GM23338 (cell line): ENCODE measurements around the gene MPHOSPH10. TPM values are rescaled to one million over a fixed set of nuclear protein-coding genes. Genes with fewer than 3 reads are reported as not detected.
"Not testable (repeated sequence)": the region's sequence is repeated elsewhere in the genome, so short reads cannot be mapped to it uniquely, and the experiment has no call there.

Source experiments
- ATAC-seq: fragments of 200-7000 bp; cut with Tn5 transposase; 3 replicates; pipeline ENCODE4 v1.9.1; 2020
- DNase-seq: peaks from one replicate; pipeline ENCODE4 v3.0.0-alpha.2; 2015; ENCODE audit warnings: low spot score
- H2AFZ ChIP-seq: fragments of 200-600 bp; sonication (generic); 2 replicates; pipeline ENCODE4 v1.8.0; 2016; ENCODE audit warnings: antibody characterized with exemption, mild to moderate bottlenecking, moderate library complexity
- H3F3A ChIP-seq: fragments of 200-600 bp; sonication (generic); replicated peaks from 2 replicates; pipeline ENCODE4 v1.8.0; 2017; ENCODE audit warnings: antibody characterized with exemption, mixed run types, low read depth
- H3K27ac ChIP-seq: fragments of 200-600 bp; sonication (generic); 2 replicates; pipeline ENCODE4 v1.6.1; 2016; ENCODE audit warnings: low read depth
- H3K27me3 ChIP-seq: fragments of 200-600 bp; sonication (generic); 2 replicates; pipeline ENCODE4 v1.8.0; 2016; ENCODE audit warnings: mild to moderate bottlenecking, mixed run types, moderate library complexity; ENCODE audit not compliant: insufficient read depth
- H3K36me3 ChIP-seq: fragments of 200-600 bp; sonication (generic); 2 replicates; pipeline ENCODE4 v1.8.0; 2016; ENCODE audit warnings: mild to moderate bottlenecking; ENCODE audit not compliant: insufficient read depth
- H3K4me1 ChIP-seq: fragments of 200-600 bp; sonication (generic); 2 replicates; pipeline ENCODE4 v1.8.0; 2016; ENCODE audit warnings: mild to moderate bottlenecking, moderate library complexity; ENCODE audit not compliant: insufficient read depth
- H3K4me2 ChIP-seq: fragments of 200-600 bp; sonication (generic); 2 replicates; pipeline ENCODE4 v1.7.1; 2017; ENCODE audit warnings: mixed run types
- H3K4me3 ChIP-seq: fragments of 200-600 bp; sonication (generic); 2 replicates; pipeline ENCODE4 v1.6.1; 2016; ENCODE audit warnings: mixed run types
- H3K79me2 ChIP-seq: fragments of 200-600 bp; sonication (generic); replicated peaks from 2 replicates; pipeline ENCODE4 v1.8.0; 2017; ENCODE audit warnings: mild to moderate bottlenecking; ENCODE audit not compliant: insufficient read depth
- H3K9me2 ChIP-seq: fragments of 200-600 bp; sonication (generic); 2 replicates; pipeline ENCODE4 v1.8.0; 2017; ENCODE audit not compliant: insufficient read depth
- H4K20me1 ChIP-seq: fragments of 200-600 bp; sonication (generic); replicated peaks from 2 replicates; pipeline ENCODE4 v1.8.0; 2017; ENCODE audit warnings: mild to moderate bottlenecking; ENCODE audit not compliant: insufficient read depth
- H3K27ac Mint-ChIP-seq: 2 replicates; pipeline ENCODE4 v1.8.0; 2020; ENCODE audit warnings: inconsistent platforms, mild to moderate bottlenecking, moderate library complexity, mixed read lengths
- H3K27me3 Mint-ChIP-seq: 3 replicates; pipeline ENCODE4 v1.8.0; 2022; ENCODE audit warnings: low read depth, mild to moderate bottlenecking, moderate library complexity, mixed read lengths, inconsistent platforms; ENCODE audit not compliant: insufficient read depth, poor library complexity
- H3K36me3 Mint-ChIP-seq: 3 replicates; pipeline ENCODE4 v1.8.0; 2021; ENCODE audit warnings: low read depth, mild to moderate bottlenecking, inconsistent platforms, moderate library complexity, mixed read lengths
- H3K4me1 Mint-ChIP-seq: 3 replicates; pipeline ENCODE4 v1.8.0; 2020; ENCODE audit warnings: mild to moderate bottlenecking, inconsistent platforms, mixed read lengths
- H3K4me3 Mint-ChIP-seq: 3 replicates; pipeline ENCODE4 v1.8.0; 2021; ENCODE audit warnings: moderate library complexity, mild to moderate bottlenecking, inconsistent platforms, mixed read lengths
- H3K9me3 Mint-ChIP-seq: 3 replicates; pipeline ENCODE4 v1.8.0; 2020; ENCODE audit warnings: moderate library complexity, mild to moderate bottlenecking, inconsistent platforms, mixed read lengths
- polyA plus RNA-seq: library from polyadenylated mRNA; unstranded; fragments of >200 nt; fragmentation: Nextera tagmentation; extraction: Ambion mirVana; gene quantifications from 2 replicates; pipeline ENCODE4 v1.2.1, GENCODE V29; 2016
- total RNA-seq: library from RNA; depleted of rRNA; stranded (reverse); fragments of >200 nt; shearing (Covaris generic); gene quantifications from 2 replicates; pipeline ENCODE4 v1.2.3, GENCODE V29; 2014

MPHOSPH10 gene
- total and polyA plus RNA-seq, 2 experiments from 2014 or later = 23.8 to 64.8 TPM

- not testable (repeated sequence) for H3K27me3 ChIP-seq, H3K27me3 Mint-ChIP-seq, H3K36me3 Mint-ChIP-seq, H3K27ac ChIP-seq, H2AFZ ChIP-seq, DNase-seq, H4K20me1 ChIP-seq, H3K4me3 Mint-ChIP-seq, H3K36me3 ChIP-seq, H3F3A ChIP-seq, H3K27ac Mint-ChIP-seq, H3K9me2 ChIP-seq, H3K9me3 Mint-ChIP-seq, H3K4me2 ChIP-seq, H3K79me2 ChIP-seq, H3K4me3 ChIP-seq
- peaks cover 50% of the 10 kb centered on the region for H3K4me1 Mint-ChIP-seq
- peaks cover 52% of the 10 kb centered on the region for H3K4me1 ChIP-seq
- peak; percentile 70 for ATAC-seq
These were observed 47.1 kb upstream of the MPHOSPH10 start for GRCh38 chr2:71083297-71083696.

- H3K27me3 ChIP-seq, H3K27ac ChIP-seq, H3K4me3 Mint-ChIP-seq, H3K27me3 Mint-ChIP-seq, H3K4me2 ChIP-seq, ATAC-seq, DNase-seq, H3K9me3 Mint-ChIP-seq, H3K4me3 ChIP-seq, H3F3A ChIP-seq, H3K27ac Mint-ChIP-seq, H3K36me3 Mint-ChIP-seq, H3K36me3 ChIP-seq, H3K9me2 ChIP-seq, H3K79me2 ChIP-seq, H4K20me1 ChIP-seq: not testable (repeated sequence)
- peaks cover 56% of the 10 kb centered on the region for H3K4me1 Mint-ChIP-seq
- Histone ChIP-seq H2AFZ (peak overlapping the region; percentile 66; the same call in 1 of the 2 replicates), H3K4me1 (peaks cover 52% of the 10 kb centered on the region)
These were observed 46.6 kb upstream of the MPHOSPH10 start for GRCh38 chr2:71083752-71084312.

- Histone ChIP-seq H3K4me1 (peaks cover 52% of the 10 kb centered on the region), H3K27ac (peak overlapping the region; percentile 96; the same call in 1 of the 2 replicates), H3K4me2 (peak overlapping the region; percentile 69), H2AFZ (peak overlapping the region; percentile 80)
- H3K27me3 ChIP-seq, H4K20me1 ChIP-seq, H3K79me2 ChIP-seq, DNase-seq, H3K27me3 Mint-ChIP-seq, H3K36me3 ChIP-seq, H3K36me3 Mint-ChIP-seq, H3K4me3 Mint-ChIP-seq, H3K4me3 ChIP-seq, H3K9me2 ChIP-seq, H3F3A ChIP-seq, H3K9me3 Mint-ChIP-seq: not testable (repeated sequence)
- ATAC-seq = peak; percentile 51
- H3K27ac Mint-ChIP-seq = peak overlapping the region; percentile 73
- peaks cover 63% of the 10 kb centered on the region for H3K4me1 Mint-ChIP-seq
These were observed 45.0 kb upstream of the MPHOSPH10 start for GRCh38 chr2:71085325-71086003.

GRCh38 chr2:71089475-71089874 is 41.0 kb upstream of the MPHOSPH10 start:
- not testable (repeated sequence) for H3K4me3 ChIP-seq, DNase-seq, H3K27me3 ChIP-seq, H3K27ac Mint-ChIP-seq, H3K4me2 ChIP-seq, H3K27ac ChIP-seq, H3K36me3 ChIP-seq, H3K79me2 ChIP-seq, H4K20me1 ChIP-seq, H2AFZ ChIP-seq, H3F3A ChIP-seq, ATAC-seq, H3K9me2 ChIP-seq, H3K4me3 Mint-ChIP-seq, H3K27me3 Mint-ChIP-seq
- H3K9me3 Mint-ChIP-seq = peaks cover 12% of the 10 kb centered on the region; the same call in 2 of the 3 replicates
- H3K36me3 Mint-ChIP-seq = peaks cover 10% of the 10 kb centered on the region
- H3K4me1 ChIP-seq = peaks cover 32% of the 10 kb centered on the region
- H3K4me1 Mint-ChIP-seq = peaks cover 46% of the 10 kb centered on the region

GRCh38 chr2:71091808-71092207 is 38.6 kb upstream of the MPHOSPH10 start:
- not testable (repeated sequence) for H4K20me1 ChIP-seq, H3K27ac Mint-ChIP-seq, H3F3A ChIP-seq, H3K79me2 ChIP-seq, DNase-seq, H2AFZ ChIP-seq, H3K27ac ChIP-seq, H3K27me3 Mint-ChIP-seq, H3K9me2 ChIP-seq, H3K4me3 Mint-ChIP-seq, H3K27me3 ChIP-seq, H3K36me3 ChIP-seq, H3K4me3 ChIP-seq, H3K4me2 ChIP-seq, ATAC-seq, H3K4me1 ChIP-seq
- Mint-ChIP-seq H3K36me3 (peaks cover 10% of the 10 kb centered on the region), H3K4me1 (peaks cover 25% of the 10 kb centered on the region), H3K9me3 (peaks cover 12% of the 10 kb centered on the region; the same call in 2 of the 3 replicates)

GRCh38 chr2:71092491-71093260 is 37.8 kb upstream of the MPHOSPH10 start:
- H3K4me1 Mint-ChIP-seq = peaks cover 16% of the 10 kb centered on the region
- H3K27ac Mint-ChIP-seq, H3K4me1 ChIP-seq, H3K79me2 ChIP-seq, H3K4me3 ChIP-seq, H4K20me1 ChIP-seq, H3K4me2 ChIP-seq, H3K36me3 ChIP-seq, H3K4me3 Mint-ChIP-seq, H3K27me3 ChIP-seq, H2AFZ ChIP-seq, DNase-seq, H3F3A ChIP-seq, ATAC-seq, H3K27me3 Mint-ChIP-seq, H3K27ac ChIP-seq, H3K9me2 ChIP-seq: not testable (repeated sequence)
- peaks cover 10% of the 10 kb centered on the region for H3K36me3 Mint-ChIP-seq
- H3K9me3 Mint-ChIP-seq = peaks cover 12% of the 10 kb centered on the region; the same call in 2 of the 3 replicates
